ENCODE results near the gene CTXND1.

CTXND1 gene

DNA sequence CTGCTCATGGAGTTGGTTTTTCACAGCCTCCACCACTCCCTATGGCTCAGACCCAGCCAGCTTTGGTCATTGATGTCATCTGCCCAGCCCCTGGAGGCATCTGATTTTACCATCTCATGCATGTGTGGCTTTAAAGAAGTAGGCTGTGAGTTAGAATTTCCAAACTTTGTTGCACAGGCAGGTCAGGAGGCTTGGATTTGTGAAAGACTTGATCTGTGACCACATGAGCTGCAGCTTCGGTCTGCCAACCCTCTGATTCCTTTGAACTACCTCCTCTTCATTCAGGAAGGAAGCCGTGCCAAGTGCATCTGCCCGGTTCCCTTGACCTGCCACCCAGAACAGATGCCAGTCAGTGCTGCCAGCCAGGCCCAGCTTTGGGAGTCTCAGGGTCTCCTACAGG is 9.2 kb downstream of the CTXND1 start:
- no peak for DNase-seq (ENCODE audit: low spot score)
- TF ChIP-seq, protein P1, sequence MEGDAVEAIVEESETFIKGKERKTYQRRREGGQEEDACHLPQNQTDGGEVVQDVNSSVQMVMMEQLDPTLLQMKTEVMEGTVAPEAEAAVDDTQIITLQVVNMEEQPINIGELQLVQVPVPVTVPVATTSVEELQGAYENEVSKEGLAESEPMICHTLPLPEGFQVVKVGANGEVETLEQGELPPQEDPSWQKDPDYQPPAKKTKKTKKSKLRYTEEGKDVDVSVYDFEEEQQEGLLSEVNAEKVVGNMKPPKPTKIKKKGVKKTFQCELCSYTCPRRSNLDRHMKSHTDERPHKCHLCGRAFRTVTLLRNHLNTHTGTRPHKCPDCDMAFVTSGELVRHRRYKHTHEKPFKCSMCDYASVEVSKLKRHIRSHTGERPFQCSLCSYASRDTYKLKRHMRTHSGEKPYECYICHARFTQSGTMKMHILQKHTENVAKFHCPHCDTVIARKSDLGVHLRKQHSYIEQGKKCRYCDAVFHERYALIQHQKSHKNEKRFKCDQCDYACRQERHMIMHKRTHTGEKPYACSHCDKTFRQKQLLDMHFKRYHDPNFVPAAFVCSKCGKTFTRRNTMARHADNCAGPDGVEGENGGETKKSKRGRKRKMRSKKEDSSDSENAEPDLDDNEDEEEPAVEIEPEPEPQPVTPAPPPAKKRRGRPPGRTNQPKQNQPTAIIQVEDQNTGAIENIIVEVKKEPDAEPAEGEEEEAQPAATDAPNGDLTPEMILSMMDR (IDR thresholded peaks at IDR 0.05; ENCODE audit: extremely low read depth, missing control alignments) = no peak

GRCh38 chr15:80242132-80242769 is 9.8 kb downstream of the CTXND1 start:
- DNase-seq (ENCODE audit: low spot score) = peak; percentile 58
- TF ChIP-seq, protein P1 (IDR thresholded peaks at IDR 0.05; ENCODE audit: extremely low read depth, missing control alignments) = peak; percentile 69

GRCh38 chr15:80241508-80241907 is 10.5 kb downstream of the CTXND1 start:
- TF ChIP-seq, protein P1 (IDR thresholded peaks at IDR 0.05; ENCODE audit: extremely low read depth, missing control alignments) = no peak
- no peak for DNase-seq (ENCODE audit: low spot score)

- DNase-seq (ENCODE audit: low spot score) = no peak
- TF ChIP-seq, protein P1 (IDR thresholded peaks at IDR 0.05; ENCODE audit: extremely low read depth, missing control alignments) = no peak
Measured at GRCh38 chr15:80240276-80240675, 11.7 kb downstream of the CTXND1 start.

DNA sequence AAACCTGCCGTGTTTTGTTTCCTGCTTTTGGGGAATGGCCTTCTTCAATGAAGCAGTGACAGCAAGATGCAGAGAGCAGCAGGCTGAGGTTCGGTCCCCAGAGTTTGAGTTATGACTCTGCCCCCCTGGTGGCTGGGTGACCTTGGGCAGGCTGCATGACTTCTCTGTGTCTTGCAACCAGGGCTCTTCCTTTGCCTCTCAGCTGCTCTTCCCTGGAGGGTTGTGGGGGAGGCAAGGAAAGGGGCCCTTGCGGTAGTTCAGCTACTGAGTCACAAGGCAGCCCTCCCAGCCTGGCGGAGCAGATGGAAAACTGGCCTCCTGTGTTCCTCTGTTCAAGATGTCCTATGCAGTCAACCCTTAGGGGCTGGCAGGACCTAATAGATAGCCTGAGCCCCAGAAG is 17.1 kb downstream of the CTXND1 start:
- peak; percentile 57 for DNase-seq (ENCODE audit: low spot score)

DNA sequence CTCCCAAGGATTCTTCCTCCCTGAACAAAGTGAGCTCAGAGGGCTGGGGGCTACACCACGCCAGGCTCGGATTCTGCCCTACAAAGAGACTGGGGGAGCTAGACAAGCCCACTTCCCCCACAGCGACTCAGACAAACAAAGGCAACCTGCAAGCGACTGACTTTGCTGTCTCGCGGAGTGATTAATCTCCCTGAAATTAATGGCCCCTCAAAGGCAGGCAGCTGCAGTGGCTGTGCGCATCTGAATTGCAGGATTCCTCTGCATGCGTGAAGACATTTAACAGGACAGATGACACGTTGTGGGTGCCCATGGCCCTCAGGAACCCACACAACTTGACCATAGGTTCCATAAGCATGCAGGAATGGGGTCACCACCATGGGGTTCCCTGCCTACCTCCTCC is 18.4 kb downstream of the CTXND1 start:
- TF ChIP-seq, protein P1 (IDR thresholded peaks at IDR 0.05; ENCODE audit: extremely low read depth, missing control alignments) = no peak
- DNase-seq (ENCODE audit: low spot score) = no peak

More for the DNA sequence above, 17.1 kb downstream of the CTXND1 start:
- TF ChIP-seq, protein P1 (IDR thresholded peaks at IDR 0.05; ENCODE audit: extremely low read depth, missing control alignments) = peak; percentile 61

DNA sequence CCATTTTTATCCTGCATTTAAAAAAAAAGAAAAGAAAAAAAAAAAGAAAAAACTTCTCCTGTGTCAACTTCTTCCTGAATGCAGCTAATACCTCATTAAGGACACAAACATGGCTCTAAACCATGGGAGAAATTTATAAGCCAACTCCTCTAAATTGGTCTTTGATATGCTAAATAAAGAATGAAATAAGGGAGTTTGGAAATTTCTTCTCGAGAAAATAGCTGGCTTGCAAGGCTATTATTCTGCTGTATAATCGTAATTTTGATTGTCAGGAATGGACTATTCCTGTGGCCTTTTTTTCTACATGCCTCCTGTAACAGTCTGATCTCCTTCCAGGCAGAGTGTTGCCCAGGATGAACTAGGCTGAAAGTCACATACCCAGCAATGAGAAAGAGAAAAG is 20.6 kb downstream of the CTXND1 start:
- TF ChIP-seq, protein P1 (IDR thresholded peaks at IDR 0.05; ENCODE audit: extremely low read depth, missing control alignments) = no peak
- no peak for DNase-seq (ENCODE audit: low spot score)

Data from GM20000 (cell line).